Stimulated activated CD4-positive, alpha-beta T cell treated with anti-CD3 and anti-CD28 coated beads, Interleukin-1b, Interleukin-23, amount 100 ng/mL, for 48 hours (primary cell): Measurements from ENCODE around the gene FMO2.

Experiments
- DNase-seq: peaks from one replicate; pipeline ENCODE4 v3.0.0-alpha.2; 2020

FMO2 gene

DNA sequence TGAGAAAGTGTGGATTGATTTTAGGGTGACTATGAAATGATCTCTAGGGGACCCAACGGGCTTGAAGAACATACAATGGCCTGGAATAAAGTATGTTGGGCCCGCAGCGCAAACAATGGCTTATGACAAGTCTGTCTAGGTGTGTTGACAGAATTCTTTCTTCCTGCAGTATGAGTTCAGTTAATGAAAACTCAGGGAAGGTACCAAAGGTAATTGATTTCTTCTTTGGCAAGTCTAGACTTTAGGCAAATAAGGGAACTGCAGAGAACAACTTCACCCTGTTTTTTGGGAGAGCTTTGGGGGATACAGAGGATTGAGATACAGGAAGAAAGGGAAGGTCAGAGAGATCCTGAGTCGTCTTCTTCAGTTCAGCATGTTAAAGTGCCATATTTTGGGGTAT lies 7.8 kb upstream of the FMO2 start:
- no peak for DNase-seq

DNA sequence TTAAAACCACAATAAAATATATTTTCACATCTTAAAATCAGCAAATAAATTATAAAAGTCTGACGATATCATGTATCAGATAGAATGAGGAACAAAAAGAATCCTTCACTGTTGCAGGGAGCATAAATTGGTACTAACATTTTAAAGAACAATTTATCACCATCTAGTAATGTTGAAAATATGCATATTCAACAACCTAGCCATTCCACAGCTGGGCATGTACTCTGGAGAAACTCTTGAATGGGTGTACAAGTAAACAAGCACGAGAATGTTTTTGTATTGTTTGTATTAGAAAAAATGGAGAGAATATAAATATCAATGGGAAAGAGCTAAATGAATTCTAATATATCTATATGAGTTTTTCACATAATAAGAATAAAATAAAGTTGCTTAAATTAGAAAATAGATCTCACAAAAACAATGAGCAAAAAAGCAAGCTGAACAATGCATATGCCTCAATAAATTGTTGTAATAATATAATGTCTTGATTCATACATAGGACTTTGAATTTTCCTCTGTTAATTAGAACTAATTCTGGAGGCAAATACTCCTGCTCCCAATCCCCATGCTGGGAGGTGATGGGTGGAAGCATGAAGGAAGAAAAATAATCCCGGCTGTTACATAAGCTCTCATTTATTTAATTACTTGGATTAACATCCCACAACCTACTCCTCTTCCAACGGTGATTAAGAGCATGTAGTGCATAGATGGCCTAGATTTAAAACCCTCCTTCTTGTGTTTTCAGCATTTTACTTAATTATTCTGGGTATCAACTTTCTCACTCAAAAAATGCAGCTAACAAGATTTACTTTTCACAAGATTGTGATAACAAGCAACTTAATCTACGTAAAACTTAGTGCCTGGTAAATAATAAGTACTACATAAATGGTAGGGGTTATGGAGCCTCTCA lies 5.5 kb upstream of the FMO2 start:
- no peak for DNase-seq

DNA sequence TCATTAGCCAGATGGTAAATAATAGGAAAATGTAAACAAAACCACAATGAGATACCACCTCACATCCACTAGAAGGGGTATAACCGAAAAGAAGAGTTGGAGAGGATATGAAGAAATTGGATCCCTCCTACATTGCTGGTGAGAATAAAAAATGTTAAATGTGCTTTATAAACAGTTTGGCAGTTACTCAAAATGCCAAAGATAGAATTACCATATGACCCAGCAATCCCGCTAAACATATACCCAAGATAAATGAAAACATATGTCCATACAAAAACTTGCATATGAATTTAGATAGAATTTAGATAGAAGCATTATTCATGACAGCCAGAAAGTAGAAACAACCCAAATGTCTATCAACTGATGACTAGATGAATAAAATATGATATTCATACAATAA lies 4.4 kb upstream of the FMO2 start:
- no peak for DNase-seq

DNA sequence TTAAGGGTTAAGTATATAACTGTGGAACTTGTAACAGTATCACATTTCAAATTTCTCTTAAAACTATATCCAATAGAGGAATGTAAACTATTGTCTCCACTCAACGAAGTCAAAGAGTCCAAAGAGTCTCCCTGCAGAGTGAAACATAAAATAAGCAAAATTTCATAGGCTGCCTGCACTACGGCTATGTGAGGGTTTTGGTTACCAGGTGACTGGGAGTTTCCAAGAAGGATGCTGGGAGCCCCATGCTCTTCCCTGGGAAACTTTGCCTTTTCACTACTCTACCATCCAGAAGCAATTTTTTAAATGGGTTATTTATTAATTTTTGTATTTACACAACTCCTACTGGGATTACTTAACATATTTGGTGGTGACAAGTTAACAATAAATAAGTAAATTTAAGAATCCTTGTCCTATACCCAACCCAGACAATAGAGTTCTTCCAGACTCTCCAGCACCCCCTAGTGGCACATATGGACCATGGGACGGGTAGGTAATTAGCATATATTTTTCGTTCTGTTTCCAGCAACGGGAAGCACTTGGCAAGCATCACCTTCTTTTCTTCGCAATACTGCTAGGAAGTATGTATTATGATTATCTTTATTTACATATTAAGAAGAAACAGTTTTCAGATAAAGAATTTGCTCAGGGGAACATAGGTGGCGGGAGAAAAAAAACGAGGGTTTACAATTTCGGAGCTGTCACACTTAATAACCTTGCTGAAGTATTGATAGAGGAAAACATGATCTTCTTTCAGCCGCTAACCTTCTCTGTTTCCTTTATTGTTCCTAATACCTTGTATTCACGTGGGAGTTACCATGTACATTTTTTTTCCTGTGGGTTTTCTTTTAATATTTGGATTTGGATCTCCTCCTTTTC lies 3.5 kb downstream of the FMO2 start:
- peak; percentile 32 for DNase-seq

DNA sequence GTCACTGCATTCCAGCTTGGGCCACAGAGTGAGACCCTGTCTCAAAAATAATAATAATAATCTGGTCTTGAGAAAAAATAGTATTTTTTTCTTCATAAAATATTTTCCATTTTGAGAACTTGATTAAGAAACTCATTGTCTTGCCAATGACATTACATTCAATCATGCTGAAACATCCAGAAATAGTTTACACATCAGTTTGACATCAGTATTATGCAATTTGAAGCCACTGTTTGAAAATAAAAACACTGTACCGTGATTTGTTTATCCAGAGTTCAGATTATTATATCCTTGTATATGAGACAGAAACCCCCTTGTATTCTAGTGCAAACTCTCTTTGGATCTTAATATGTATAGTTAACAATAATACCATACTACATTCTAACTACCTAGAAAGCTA lies 6.9 kb downstream of the FMO2 start:
- no peak for DNase-seq

DNA sequence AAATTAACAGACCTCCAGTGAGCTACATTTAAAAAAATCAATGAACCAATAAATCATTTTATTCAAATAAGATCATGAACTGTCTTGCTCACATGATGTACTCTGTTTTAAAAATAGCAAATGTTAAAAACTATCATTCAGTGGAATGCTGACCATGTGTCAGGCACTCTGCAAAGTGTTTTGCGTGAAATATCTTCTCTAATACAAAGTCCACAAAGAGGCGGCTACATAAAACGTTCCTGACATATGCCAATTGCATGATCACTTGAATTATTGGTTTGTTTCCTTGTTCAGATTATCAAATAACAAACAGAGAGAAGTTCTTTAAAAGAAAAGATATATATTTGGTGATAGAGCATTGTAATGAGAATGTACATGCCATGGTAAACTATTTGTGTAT lies 10.7 kb downstream of the FMO2 start:
- DNase-seq: no peak

DNA sequence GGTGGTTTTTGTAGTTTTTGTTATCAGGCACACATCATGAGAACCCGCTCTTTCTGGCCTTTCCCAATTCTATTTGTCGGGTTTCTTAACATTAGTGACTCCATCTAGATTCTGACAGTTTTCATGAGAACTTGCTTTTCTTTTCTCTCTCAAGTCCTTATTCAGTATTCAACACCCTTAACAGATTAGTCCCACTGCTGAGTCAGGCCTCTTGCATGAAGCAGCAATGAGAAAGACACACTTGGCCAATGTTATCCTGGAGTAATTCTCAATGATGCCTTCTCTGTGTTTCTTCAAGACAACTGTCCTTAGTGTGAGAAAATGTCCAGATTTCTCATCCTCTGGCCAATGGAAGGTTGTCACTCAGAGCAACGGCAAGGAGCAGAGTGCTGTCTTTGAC lies 11.3 kb downstream of the FMO2 start:
- no peak for DNase-seq

DNA sequence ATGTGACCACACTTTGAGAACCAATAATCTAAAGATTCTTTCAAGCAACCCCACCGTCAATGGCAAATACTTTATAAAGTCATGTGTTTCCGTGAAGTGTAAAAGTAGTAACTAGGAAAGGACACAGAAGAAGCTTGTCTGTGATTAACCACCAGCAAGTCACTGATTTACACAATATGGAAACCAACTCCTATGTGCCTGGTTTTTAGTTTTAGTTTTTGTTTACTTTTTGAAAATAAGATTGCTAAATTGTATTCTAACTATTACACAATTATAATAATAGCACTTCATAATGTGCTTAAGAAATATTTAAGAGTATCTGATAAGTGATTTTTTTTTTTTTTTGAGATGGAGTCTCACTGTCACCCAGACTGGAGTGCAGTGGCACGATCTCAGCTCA lies 13.0 kb downstream of the FMO2 start:
- DNase-seq: no peak

DNA sequence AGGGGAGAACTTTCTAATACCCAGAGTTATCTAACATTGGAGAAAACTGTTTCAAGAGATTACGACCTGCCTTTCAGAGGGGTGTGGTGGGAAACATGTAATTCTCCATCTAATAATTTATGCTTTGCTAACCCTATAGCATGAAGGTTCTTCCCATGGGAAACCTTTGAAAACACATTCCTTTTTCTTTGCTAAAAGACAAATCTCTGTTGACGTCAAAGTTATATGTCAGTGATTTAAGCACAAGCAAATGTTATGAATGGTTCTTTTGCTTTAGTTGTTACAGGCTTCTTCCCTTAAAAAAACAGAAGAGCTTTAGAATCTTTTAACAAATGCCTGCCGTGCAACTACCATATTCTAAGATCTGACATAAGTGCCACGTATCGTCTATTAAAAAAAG lies 19.2 kb downstream of the FMO2 start:
- no peak for DNase-seq

DNA sequence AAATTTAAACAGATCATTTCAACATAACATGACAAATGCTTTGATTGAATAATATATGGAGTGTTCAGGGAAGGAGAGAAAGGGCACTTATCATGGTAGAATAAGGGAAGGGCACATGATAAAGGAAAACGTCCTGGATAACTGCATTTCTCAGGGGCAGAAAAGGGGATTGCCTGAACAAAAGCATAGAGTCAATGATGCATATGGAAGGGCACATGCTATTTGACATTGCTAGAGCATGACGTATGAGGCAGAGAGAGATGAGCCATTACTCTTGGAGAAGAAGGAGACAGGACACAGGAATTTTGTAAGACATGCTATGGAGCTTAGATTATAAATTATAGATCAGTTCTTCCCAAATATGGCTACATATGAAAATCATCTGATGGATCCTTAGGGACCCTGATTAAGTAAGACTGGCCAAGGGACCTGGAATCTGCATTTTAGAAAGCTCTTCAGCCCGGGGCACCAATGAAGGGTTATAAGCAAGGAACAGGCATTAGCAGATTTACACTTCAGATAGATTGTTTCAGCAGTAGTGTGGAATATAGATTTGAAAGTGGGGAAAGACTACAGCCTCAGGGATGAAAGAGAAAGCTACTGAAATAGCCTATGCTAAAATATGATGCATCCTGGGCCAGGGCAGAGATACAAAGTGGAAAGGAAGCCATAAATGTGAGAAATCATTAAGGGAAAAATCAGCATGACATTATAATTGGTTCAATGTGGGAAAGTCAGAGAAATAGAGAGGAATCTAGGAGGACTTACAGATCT lies 21.3 kb downstream of the FMO2 start:
- no peak for DNase-seq

DNA sequence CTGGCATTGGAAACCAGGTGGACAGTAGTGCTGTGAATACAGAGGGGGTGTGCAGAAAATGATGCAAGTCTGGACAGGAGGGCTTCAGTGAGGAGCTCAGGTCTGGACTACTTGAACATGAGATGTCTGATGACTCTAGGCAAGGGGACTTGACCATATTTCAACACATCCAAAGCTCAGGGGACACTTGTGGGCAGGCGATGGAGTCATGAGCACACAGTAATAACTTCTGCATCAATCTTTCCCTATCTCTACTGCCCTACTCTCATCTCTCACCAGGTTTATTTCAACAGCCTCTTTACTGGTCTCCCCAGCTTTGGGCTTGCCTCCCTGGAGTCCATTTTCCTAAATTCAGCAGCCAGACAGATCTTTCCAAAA lies 21.9 kb downstream of the FMO2 start:
- no peak for DNase-seq

DNA sequence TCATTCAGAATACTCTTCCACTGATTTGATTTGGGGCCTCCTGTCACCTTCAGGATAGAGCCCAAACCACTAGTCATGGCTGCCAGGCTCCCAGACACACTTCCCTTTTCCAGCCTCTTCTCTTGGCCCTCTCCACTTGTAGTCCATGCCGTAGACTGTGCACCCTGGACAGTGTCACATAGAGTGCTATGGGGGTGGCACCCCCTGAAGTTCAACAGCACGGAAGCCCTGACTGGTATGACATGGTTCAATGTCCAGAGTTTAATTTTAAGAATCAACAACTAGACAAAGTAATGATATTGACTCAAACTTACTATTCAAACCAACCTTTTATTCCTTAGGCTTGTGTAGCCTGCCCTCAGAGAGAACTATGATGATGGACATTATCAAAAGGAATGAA lies 22.3 kb downstream of the FMO2 start:
- DNase-seq: no peak

DNA sequence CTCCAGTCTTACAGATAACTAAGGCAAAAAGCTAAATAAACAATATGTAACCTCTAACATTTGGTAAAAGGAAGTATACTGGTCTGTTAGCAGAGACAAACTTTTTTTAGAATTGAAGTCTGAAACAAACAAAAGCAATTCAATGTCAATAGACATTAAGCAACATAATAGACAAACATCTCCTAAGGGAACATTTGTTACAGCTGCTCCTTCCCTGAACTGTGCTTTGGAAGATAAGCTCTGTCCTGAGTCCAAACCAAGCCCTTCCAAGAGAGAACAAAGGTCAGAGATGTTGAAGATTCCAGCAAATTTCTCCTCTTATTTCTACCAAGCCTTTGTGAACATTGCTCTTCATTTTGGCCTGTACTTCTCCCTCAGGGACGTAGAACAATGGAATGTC lies 25.3 kb downstream of the FMO2 start:
- no peak for DNase-seq

DNA sequence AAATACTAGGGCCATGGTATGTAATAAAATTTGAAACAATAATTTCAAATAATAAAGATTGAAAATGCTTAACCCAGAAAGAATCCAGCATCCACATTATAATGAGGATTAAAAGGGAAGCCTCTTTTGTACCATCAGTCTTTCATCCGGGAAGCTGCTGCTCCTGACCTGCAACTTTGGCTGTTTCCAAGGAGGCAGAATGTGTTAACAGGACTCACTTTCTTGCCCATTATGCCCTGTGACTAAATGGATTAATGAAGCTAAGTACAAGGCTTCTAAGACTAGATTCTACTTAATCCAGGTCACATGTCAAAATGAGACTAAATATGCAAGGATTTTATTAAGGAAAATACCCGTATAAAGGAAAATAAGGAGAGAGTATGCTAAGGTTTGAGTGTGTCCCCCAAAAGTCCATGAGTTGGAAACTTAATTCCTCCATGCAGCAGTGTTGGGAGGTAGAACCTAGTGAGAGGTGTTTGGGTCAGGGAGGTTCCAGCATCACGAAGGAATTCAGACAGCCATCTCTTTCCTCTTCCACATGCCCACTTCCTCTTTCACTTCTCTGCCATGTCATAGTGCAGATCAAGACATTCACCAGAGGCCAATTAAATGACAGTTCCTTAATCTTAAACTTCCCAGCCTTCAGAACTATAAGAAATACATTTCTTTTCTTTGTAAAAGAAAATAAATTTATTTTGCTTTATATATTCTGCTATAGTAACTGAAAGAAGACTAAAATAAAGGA lies 27.7 kb downstream of the FMO2 start:
- DNase-seq: no peak

DNA sequence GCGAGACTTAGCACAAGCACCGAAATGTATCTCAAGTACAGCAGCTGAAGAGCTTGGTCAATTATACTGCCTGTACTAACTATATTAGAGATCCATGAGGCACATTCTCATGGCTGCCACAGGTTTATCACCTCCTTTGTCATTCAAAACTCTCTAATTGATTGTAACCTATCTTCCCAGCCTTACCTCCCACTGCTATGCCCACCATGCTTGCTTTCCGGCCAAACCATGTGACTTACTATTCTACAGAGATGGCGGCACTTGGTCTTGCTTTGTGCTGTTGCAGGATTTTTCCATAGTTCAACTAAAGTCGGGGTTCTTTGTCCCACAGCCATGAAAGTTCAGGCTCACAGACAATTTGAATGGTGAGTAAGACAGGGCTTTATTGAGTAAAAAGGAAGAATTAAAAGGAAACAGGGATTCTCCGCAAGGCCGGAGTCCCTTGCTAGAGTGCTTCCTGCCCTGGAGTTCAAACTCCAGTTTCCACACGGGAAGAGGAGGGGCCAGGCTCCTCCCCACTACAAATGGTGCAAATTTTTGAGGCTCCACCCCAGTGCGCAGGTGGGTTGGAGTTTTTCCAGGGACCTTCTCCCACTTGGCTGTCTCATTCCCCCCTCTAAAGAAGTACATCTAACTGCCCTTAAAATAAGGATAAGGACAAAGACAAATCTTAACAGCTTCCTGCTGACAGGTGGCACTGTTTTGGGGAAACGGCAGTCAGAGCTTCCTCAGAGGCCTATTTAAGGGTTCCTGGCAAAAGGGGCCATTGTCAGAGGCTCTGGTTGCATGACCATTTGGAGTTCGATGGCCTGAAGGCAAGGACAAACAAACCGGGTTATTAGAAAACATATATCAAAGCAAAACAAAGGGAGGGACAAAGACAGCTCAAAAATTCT lies 28.7 kb downstream of the FMO2 start:
- DNase-seq: no peak

DNA sequence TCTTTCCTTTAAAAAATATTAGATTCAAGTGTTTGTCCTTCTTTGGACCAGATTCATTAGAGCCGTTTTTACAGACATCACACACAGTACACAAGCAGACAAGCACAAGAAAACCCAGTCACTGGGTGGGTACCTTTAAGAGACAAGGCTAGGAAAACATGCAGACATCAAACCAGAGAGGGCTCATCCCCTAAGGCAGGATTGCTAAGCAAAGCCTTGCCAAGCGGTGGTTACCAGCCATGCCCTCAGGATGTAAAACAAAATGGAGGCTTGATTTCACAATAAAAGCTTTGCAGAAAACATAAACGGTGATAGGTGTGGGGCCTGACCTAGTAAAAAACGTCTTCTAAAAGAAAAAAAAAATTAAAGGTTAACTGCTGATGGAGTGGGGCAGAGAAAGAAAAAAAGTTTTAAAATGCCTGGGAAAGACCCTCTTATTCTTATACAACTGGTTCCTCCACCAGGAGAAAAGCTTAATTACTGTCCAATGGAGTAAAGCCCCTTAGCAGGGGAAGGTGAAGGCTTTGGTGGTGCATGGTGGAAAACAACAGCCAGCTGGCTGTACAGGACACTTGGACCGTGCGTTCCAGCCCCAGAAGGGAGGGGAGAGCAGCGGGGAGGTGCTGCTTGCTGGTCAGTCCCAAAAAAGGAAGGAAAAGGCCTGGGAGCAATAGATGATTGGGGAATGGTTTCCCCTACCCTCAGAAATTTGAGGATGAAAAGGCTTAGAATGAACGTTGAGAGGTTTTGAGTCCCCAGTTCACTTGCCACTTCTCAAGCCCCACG lies 32.8 kb downstream of the FMO2 start:
- no peak for DNase-seq

DNA sequence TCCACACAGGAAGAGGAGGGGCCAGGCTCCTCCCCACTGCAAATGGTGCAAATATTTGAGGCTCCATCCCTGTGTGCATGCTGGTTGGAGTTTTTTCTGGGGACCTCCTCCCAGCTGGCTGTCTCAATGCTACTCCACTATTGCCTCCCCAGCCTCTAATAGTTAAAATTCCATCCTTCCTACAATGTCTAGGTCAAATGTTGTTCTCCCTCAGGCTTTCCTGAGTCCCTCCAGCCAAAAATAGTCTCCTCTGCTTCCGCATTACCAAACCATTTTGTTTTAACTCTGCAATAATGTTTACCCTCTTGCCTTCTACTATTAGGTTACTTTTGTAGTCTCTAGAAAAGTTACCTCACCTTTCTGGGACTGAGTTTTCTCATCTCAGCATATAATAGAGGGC lies 33.6 kb downstream of the FMO2 start:
- DNase-seq: no peak

DNA sequence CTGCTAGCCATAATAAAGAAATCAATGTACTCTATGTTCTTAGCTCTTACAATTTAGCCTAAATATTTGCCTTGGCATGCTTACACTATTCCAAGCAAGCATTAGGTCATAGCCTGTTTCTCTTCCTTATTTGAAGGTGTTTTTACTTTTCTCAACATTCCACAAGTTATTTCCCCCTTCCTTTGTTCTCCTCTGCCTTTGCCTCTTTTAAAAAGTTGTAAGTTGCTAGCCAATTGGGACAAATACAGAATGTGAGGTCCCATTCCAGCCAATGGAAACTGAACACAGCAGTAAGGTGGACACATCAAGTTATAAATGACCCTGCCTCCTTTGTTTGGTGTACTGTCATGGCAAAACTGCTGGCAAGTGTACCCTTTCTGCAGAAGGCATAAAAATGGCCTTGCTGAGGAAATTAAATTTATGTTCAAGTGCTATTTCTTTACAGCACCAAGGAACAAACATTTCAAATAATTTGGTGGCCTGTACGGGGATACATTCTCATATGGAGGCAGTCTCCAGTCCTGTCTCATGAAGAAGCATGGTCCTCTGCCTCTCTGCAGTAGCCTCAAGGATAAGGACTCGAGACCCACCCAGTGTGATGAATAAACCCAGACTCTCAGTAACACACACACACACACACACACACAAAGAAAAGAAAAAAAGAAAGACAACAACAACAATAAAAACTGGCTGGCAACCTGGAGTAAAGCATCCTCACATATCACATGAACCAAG lies 34.4 kb downstream of the FMO2 start:
- no peak for DNase-seq

DNA sequence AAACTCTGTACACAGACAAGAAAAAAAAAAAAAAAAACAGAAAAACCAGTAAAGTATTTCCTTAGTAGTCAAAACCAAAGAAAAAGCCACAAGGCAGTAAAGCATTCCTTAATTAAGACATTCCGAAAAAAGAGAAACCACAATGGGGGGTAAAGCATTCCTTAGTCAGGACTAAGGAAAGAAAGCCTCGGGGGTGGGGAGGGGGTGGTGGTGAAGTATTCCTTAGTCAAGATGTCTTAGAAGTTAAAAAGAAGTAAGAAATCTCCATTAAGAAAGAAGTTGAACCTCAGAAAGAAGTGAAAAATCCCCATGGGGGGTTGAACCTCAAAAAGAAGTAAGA lies 35.0 kb downstream of the FMO2 start:
- DNase-seq: no peak

DNA sequence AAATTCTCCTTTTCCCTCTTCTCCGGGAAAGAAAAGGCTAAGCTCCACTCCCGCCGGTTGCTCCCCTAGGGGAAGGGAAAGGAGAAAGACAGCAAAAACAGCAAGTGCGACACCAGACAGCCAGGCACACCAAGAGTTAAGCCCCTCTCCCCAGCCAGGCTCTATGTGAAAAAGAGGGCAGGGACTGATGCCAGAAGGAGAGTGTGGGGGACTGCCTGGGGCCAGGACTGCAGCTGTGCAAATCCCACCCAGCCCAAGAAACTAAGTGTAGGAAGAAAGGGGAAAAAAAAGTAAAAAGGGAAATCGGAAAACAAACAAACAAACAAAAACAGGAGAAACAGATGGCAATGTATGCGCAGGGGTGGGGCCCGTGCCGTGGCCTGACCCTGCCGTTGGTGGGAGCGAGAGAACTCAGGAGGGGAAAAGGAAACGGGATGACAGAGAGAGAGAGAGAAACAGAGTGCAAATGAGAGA lies 35.5 kb downstream of the FMO2 start:
- DNase-seq: no peak
